ENCODE measurements around the gene PPIG. TPM values are rescaled to one million over a fixed set of nuclear protein-coding genes. Genes with fewer than 3 reads are reported as not detected.

The PPIG gene
- total RNA-seq, 2 donors from 2014 or later: 23.5 to 28.4 TPM

DNA sequence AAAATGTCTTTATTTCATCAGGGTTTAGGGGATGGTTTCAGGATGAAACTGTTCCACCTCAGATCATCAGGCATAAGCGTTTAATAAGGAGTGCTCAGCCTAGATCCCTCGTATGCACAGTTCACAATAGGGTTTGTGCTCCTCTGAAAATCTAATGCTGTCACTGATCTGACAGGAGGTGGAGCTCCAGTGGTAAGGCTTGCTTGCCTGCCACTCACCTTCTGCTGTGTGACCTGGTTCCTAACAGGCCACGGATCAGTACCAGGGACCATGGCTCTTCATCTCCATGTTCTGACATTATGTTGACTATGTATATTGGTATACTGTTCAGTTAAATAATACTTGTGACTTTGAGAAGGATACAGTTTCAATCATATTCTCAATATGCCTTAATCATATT is 41.6 kb downstream of the PPIG start:
- Histone ChIP-seq H3K9me3 (no peaks in the 10 kb centered on the region), H3K27ac (no peak overlapping the region), H3K4me1 (no peaks in the 10 kb centered on the region), H3K36me3 (no peaks in the 10 kb centered on the region), H3K4me3 (no peak overlapping the region), H3K27me3 (no peaks in the 10 kb centered on the region)
- no peak for TF ChIP-seq CTCF (IDR thresholded peaks at IDR 0.05)
- DNase-seq (ENCODE audit: low spot score): no peak

DNA sequence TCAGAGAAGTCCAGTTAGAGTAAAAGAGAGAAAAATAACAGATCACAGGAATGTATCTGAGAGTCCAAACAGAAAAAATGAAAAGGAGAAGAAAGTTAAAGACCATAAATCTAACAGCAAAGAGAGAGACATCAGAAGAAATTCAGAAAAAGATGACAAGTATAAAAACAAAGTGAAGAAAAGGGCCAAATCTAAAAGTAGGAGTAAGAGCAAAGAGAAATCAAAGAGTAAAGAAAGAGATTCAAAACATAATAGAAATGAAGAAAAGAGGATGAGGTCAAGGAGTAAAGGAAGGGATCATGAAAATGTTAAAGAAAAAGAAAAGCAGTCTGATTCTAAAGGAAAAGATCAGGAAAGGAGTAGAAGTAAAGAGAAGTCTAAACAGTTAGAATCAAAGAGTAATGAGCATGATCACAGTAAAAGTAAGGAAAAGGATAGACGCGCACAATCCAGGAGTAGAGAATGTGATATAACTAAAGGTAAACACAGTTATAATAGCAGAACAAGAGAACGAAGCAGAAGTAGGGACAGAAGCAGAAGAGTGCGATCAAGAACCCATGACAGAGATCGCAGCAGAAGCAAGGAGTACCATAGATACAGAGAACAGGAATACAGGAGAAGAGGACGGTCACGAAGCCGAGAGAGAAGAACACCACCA is 52.4 kb downstream of the PPIG start:
- Histone ChIP-seq H3K27ac (no peak overlapping the region), H3K27me3 (no peaks in the 10 kb centered on the region), H3K9me3 (no peaks in the 10 kb centered on the region), H3K36me3 (peaks cover 57% of the 10 kb centered on the region), H3K4me1 (no peaks in the 10 kb centered on the region), H3K4me3 (no peak overlapping the region)
- DNase-seq (ENCODE audit: low spot score): no peak
- no peak for TF ChIP-seq CTCF (IDR thresholded peaks at IDR 0.05)

DNA sequence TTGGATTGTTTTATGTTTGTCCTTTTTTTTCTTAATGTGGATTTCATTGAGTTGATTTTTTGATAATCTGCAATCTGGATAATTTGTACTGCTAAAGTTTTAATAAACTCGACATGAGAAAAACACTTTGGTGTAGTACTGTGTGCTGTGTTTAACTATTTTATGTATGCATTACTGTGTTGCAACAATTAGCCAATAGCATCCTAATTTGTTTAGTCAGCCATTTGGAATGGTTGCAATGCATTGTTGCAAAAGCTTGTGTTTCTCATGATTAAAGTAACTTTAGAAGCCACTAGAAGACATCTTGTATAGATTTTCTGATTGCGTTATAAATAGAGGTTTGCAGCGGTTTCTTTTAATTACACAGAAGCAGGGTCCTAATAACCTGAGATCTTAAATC is 53.5 kb downstream of the PPIG start:
- Histone ChIP-seq H3K4me1 (no peaks in the 10 kb centered on the region), H3K27ac (no peak overlapping the region), H3K36me3 (peaks cover 49% of the 10 kb centered on the region), H3K4me3 (no peak overlapping the region), H3K9me3 (no peaks in the 10 kb centered on the region), H3K27me3 (no peaks in the 10 kb centered on the region)
- DNase-seq (ENCODE audit: low spot score): no peak
- no peak for TF ChIP-seq CTCF (IDR thresholded peaks at IDR 0.05)

DNA sequence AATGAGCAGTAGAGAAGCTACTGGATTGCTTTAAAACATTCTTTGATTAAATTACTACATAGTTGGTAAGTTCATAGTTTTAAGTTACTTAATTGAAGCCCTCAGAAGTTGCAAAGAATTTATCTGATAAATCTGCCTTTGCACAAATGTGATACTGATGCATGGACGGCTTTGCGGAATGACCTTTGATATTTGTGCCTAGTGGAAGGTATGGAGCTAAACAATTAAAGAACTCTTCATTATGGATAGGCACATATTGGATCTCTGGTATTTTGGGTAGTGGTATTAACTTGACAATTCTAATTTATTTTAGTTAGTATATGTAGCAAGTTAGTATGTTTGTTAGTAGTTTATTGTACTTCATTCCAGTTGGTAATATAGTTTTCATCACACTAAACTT is 56.0 kb downstream of the PPIG start:
- no peaks in the 10 kb centered on the region for H3K4me1 ChIP-seq
- no peak for DNase-seq (ENCODE audit: low spot score)
- H3K36me3 ChIP-seq: peaks cover 26% of the 10 kb centered on the region
- no peaks in the 10 kb centered on the region for H3K9me3 ChIP-seq
- H3K4me3 ChIP-seq: no peak overlapping the region
- no peak overlapping the region for H3K27ac ChIP-seq
- no peak for TF ChIP-seq CTCF (IDR thresholded peaks at IDR 0.05)
- H3K27me3 ChIP-seq: no peaks in the 10 kb centered on the region

GRCh38 chr2:169641464-169641863 is 57.3 kb downstream of the PPIG start:
- Histone ChIP-seq H3K9me3 (no peaks in the 10 kb centered on the region), H3K4me1 (no peaks in the 10 kb centered on the region), H3K4me3 (no peak overlapping the region), H3K27me3 (no peaks in the 10 kb centered on the region), H3K27ac (no peak overlapping the region), H3K36me3 (peaks cover 13% of the 10 kb centered on the region)
- no peak for TF ChIP-seq CTCF (IDR thresholded peaks at IDR 0.05)
- no peak for DNase-seq (ENCODE audit: low spot score)

GRCh38 chr2:169644173-169644572 is 60.0 kb downstream of the PPIG start:
- Histone ChIP-seq H3K27me3 (no peaks in the 10 kb centered on the region), H3K27ac (no peak overlapping the region), H3K36me3 (no peaks in the 10 kb centered on the region), H3K4me1 (no peaks in the 10 kb centered on the region), H3K9me3 (no peaks in the 10 kb centered on the region), H3K4me3 (no peak overlapping the region)
- no peak for TF ChIP-seq CTCF (IDR thresholded peaks at IDR 0.05)
- DNase-seq (ENCODE audit: low spot score): no peak
